ENCODE measurements around the gene ABLIM2.

DNA sequence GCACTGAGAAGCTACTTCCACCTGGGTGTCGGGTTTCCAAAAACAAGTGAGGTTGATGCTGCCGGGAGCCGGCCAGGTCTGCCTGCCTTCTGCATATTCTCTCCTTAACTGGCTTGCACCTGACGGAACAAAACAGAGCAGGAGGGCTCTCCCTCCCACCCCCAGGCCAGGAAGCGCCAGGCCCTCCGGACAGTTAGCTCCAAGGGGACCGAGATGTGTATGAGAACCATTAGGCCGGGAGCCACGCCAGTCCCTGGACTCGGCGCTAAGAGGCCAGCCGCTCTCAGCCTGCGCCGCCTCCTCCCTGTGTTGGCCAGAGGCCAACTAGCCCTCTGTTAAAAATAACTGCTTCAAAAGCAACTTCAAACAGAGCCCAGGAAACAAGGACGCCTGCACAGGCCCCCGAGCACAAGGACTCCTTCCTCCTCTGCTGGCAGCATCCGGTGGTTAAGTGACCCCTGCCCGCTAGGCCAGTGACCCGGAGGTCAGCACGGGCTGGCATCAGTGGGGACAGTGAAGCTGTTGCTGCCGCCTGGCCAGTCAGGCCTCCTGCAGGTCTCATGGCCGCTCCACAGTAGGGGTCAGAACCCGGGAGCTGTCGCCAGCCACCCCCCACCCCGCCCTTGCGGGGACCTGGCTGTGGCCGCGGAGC is 107.9 kb downstream of the ABLIM2 start:
- TF ChIP-seq, protein P1, sequence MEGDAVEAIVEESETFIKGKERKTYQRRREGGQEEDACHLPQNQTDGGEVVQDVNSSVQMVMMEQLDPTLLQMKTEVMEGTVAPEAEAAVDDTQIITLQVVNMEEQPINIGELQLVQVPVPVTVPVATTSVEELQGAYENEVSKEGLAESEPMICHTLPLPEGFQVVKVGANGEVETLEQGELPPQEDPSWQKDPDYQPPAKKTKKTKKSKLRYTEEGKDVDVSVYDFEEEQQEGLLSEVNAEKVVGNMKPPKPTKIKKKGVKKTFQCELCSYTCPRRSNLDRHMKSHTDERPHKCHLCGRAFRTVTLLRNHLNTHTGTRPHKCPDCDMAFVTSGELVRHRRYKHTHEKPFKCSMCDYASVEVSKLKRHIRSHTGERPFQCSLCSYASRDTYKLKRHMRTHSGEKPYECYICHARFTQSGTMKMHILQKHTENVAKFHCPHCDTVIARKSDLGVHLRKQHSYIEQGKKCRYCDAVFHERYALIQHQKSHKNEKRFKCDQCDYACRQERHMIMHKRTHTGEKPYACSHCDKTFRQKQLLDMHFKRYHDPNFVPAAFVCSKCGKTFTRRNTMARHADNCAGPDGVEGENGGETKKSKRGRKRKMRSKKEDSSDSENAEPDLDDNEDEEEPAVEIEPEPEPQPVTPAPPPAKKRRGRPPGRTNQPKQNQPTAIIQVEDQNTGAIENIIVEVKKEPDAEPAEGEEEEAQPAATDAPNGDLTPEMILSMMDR (conservative IDR thresholded peaks at IDR 0.05) = no peak
- no peak for TF ChIP-seq ZFX (IDR thresholded peaks at IDR 0.05)

All from C4-2B (cell line).